ENCODE results near the gene NPAS2.

DNA sequence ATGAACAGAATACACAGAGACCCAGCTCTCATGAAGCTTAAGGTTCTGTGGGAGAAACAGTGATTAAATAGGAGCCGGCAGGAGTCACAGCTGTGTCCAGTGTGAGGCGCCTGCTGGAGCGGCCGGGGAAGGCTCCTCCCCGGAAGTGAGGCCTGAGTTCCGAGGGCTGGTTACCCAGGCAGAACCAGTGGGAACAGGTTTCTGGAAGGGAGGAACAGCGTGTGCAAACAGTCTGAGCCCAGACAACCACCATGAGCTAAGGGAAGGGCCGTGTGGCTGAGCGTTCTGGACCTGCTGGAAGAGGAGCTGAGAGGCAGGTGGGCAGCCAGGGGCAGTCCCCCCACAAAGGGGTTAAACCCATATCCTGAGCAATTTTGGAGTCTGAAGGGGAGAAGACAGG, 26.0 kb upstream of the NPAS2 start:
- TF ChIP-seq, protein P1, sequence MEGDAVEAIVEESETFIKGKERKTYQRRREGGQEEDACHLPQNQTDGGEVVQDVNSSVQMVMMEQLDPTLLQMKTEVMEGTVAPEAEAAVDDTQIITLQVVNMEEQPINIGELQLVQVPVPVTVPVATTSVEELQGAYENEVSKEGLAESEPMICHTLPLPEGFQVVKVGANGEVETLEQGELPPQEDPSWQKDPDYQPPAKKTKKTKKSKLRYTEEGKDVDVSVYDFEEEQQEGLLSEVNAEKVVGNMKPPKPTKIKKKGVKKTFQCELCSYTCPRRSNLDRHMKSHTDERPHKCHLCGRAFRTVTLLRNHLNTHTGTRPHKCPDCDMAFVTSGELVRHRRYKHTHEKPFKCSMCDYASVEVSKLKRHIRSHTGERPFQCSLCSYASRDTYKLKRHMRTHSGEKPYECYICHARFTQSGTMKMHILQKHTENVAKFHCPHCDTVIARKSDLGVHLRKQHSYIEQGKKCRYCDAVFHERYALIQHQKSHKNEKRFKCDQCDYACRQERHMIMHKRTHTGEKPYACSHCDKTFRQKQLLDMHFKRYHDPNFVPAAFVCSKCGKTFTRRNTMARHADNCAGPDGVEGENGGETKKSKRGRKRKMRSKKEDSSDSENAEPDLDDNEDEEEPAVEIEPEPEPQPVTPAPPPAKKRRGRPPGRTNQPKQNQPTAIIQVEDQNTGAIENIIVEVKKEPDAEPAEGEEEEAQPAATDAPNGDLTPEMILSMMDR (conservative IDR thresholded peaks at IDR 0.05): no peak
- no peak for TF ChIP-seq ZFX (IDR thresholded peaks at IDR 0.05)

Data from C4-2B (cell line).